ENCODE measurements around the gene ZRSR2. TPM values are rescaled to one million over a fixed set of nuclear protein-coding genes. Genes with fewer than 3 reads are reported as not detected.
A peak's percentile ranks its signal among the peaks of the same experiment; 100 is the strongest.

ZRSR2 gene
- total RNA-seq, 1 donor from 2014 or later, result 8.4 TPM

GRCh38 chrX:15815779-15816437 lies 25.6 kb downstream of the ZRSR2 start:
- H3K36me3 Mint-ChIP-seq (ENCODE audit: low read depth, unreplicated experiment), result peaks cover 9% of the 10 kb centered on the region
- peak overlapping the region; percentile 82 for H3K27ac Mint-ChIP-seq (ENCODE audit: unreplicated experiment)
- no peaks in the 10 kb centered on the region for H3K27me3 Mint-ChIP-seq (ENCODE audit: unreplicated experiment)
- TF ChIP-seq, protein P1, sequence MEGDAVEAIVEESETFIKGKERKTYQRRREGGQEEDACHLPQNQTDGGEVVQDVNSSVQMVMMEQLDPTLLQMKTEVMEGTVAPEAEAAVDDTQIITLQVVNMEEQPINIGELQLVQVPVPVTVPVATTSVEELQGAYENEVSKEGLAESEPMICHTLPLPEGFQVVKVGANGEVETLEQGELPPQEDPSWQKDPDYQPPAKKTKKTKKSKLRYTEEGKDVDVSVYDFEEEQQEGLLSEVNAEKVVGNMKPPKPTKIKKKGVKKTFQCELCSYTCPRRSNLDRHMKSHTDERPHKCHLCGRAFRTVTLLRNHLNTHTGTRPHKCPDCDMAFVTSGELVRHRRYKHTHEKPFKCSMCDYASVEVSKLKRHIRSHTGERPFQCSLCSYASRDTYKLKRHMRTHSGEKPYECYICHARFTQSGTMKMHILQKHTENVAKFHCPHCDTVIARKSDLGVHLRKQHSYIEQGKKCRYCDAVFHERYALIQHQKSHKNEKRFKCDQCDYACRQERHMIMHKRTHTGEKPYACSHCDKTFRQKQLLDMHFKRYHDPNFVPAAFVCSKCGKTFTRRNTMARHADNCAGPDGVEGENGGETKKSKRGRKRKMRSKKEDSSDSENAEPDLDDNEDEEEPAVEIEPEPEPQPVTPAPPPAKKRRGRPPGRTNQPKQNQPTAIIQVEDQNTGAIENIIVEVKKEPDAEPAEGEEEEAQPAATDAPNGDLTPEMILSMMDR (IDR thresholded peaks at IDR 0.05; ENCODE audit: unreplicated experiment), result peak; percentile 32
- peak overlapping the region; percentile 51 for H3K4me3 Mint-ChIP-seq (ENCODE audit: unreplicated experiment)
- DNase-seq (ENCODE audit: low spot score), result peak; percentile 8
- H3K4me1 Mint-ChIP-seq (ENCODE audit: unreplicated experiment), result no peaks in the 10 kb centered on the region
- H3K9me3 Mint-ChIP-seq (ENCODE audit: unreplicated experiment), result no peaks in the 10 kb centered on the region

DNA sequence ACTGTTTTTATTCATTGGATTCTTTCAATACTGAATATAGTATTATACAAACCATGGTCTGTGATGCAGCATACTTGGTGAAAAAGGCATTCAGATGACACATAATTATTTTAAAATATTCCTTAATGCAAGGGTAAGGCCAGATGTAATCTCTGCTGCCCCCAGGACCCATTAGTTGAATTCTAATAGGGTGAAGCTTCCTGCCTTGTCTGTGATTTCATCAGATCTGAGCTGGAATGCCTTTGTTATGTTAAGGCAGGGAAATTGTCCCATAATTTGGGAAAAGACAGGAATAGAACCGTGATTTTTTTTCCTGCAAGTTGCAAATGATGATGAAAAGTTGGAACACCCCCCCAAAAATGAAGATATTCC lies 26.1 kb downstream of the ZRSR2 start:
- no peak for DNase-seq (ENCODE audit: low spot score)
- Mint-ChIP-seq H3K9me3 (ENCODE audit: unreplicated experiment) (no peaks in the 10 kb centered on the region), H3K4me3 (ENCODE audit: unreplicated experiment) (peak overlapping the region; percentile 51), H3K36me3 (ENCODE audit: low read depth, unreplicated experiment) (peaks cover 9% of the 10 kb centered on the region), H3K4me1 (ENCODE audit: unreplicated experiment) (no peaks in the 10 kb centered on the region), H3K27me3 (ENCODE audit: unreplicated experiment) (no peaks in the 10 kb centered on the region), H3K27ac (ENCODE audit: unreplicated experiment) (peak overlapping the region; percentile 82)
- TF ChIP-seq, protein P1 (IDR thresholded peaks at IDR 0.05; ENCODE audit: unreplicated experiment), result no peak

DNA sequence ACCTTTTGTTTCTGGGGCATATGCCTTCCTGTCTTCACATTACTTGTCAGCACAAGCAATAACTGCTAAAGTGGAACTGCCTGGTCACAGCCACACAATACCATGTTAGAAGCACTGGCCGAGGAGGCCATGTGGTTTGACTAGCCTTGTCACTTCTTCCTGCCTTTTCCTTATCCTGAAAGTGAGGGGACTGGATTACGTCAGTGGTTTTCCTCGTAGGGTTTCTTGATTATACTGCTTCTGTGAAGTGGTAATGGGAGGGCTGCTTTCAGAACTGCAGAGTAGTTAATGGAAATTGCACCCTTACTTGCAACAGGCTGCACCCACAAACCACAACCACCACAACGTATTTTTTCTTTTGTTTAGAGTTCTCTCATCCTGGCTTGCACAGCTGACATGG lies 26.6 kb downstream of the ZRSR2 start:
- TF ChIP-seq, protein P1 (IDR thresholded peaks at IDR 0.05; ENCODE audit: unreplicated experiment), result no peak
- peak; percentile 3 for DNase-seq (ENCODE audit: low spot score)
- Mint-ChIP-seq H3K4me1 (ENCODE audit: unreplicated experiment) (no peaks in the 10 kb centered on the region), H3K27me3 (ENCODE audit: unreplicated experiment) (no peaks in the 10 kb centered on the region), H3K4me3 (ENCODE audit: unreplicated experiment) (no peak overlapping the region), H3K27ac (ENCODE audit: unreplicated experiment) (peak overlapping the region; percentile 86), H3K9me3 (ENCODE audit: unreplicated experiment) (no peaks in the 10 kb centered on the region), H3K36me3 (ENCODE audit: low read depth, unreplicated experiment) (peaks cover 9% of the 10 kb centered on the region)

DNA sequence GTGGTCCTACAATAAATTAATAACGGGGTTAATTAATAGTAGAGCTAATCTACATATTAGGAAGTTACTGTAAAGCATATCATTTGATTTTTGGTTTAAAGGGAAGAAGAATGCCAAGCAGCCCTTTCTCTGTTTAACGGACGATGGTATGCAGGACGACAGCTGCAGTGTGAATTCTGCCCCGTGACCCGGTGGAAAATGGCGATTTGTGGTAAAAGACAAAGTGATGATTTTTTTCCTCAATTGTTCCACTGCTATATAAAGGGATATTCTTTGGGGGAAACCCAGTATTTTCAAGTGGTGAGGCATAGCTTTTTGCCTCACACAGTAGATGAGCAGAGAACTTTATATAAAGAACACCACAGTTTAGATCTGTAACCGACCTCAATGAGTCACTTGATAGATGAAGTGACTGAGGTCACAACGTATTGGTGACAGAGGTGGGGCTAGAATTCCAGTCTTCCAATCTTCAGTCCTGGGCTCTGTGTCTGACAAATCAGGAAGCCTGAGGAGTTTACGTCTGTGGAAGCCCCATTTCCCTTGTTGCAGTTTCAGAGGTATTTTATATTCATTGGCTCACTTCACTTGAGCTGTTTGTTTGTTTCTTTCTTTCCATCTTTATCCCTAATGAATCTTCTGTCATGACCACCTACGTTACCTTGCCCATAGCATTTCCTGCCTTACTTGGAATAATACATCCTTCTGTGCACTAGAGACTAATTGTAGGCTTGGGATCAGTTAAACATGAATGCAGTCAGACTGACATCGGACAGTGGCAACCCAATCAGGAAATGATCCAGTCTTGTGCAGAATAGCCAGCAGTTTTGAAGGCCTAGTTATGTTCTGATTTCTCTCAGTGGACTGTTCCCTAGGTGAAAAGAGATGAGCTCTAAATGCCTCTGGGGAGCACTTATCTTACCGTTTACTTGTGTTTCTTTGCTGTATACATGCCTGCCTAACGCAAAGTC lies 30.1 kb downstream of the ZRSR2 start:
- H3K36me3 Mint-ChIP-seq (ENCODE audit: low read depth, unreplicated experiment), result peaks cover 12% of the 10 kb centered on the region
- no peaks in the 10 kb centered on the region for H3K4me1 Mint-ChIP-seq (ENCODE audit: unreplicated experiment)
- peak overlapping the region; percentile 16 for H3K27ac Mint-ChIP-seq (ENCODE audit: unreplicated experiment)
- TF ChIP-seq, protein P1 (IDR thresholded peaks at IDR 0.05; ENCODE audit: unreplicated experiment), result no peak
- H3K9me3 Mint-ChIP-seq (ENCODE audit: unreplicated experiment), result no peaks in the 10 kb centered on the region
- no peak for DNase-seq (ENCODE audit: low spot score)
- H3K27me3 Mint-ChIP-seq (ENCODE audit: unreplicated experiment), result no peaks in the 10 kb centered on the region
- no peak overlapping the region for H3K4me3 Mint-ChIP-seq (ENCODE audit: unreplicated experiment)

DNA sequence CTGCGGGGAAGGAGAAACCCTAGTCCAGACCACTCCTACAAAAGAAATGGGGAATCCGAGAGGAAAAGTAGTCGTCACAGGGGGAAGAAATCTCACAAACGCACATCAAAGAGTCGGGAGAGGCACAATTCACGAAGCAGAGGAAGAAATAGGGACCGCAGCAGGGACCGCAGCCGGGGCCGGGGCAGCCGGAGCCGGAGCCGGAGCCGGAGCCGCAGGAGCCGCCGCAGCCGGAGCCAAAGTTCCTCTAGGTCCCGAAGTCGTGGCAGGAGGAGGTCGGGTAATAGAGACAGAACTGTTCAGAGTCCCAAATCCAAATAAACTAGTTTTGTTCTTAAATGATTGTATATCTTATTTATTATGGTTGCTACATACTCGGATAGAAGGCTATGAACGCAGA lies 32.6 kb downstream of the ZRSR2 start:
- TF ChIP-seq, protein P1 (IDR thresholded peaks at IDR 0.05; ENCODE audit: unreplicated experiment), result no peak
- Mint-ChIP-seq H3K4me1 (ENCODE audit: unreplicated experiment) (no peaks in the 10 kb centered on the region), H3K9me3 (ENCODE audit: unreplicated experiment) (no peaks in the 10 kb centered on the region), H3K4me3 (ENCODE audit: unreplicated experiment) (peak overlapping the region; percentile 82), H3K27me3 (ENCODE audit: unreplicated experiment) (no peaks in the 10 kb centered on the region), H3K27ac (ENCODE audit: unreplicated experiment) (no peak overlapping the region), H3K36me3 (ENCODE audit: low read depth, unreplicated experiment) (peaks cover 11% of the 10 kb centered on the region)
- DNase-seq (ENCODE audit: low spot score), result no peak
